IMR-90 (cell line): Measurements from ENCODE around the gene WNT11. TPM values are rescaled to one million over a fixed set of nuclear protein-coding genes. Genes with fewer than 3 reads are reported as not detected.

Source experiments
- ATAC-seq: fragments of 200-7000 bp; cut with Tn5 transposase; 2 replicates; pipeline ENCODE4 v1.9.1; 2020; ENCODE audit warnings: low read depth, mild to moderate bottlenecking, moderate library complexity
- BruUV-seq: library from RNA; stranded (reverse); fragments of 400-500 nt; replicated peaks from 2 replicates; lab custom pipeline; 2021; lab: Mats Ljungman, UMichigan
- CTCF ChIA-PET: fragments of 300-600 bp; formaldehyde crosslinking; extraction: SDS; loops from one replicate; lab custom pipeline; 2021; ENCODE audit warnings: antibody characterized with exemption; lab: Yijun Ruan, JAX
- POLR2A ChIA-PET: fragments of 300-600 bp; sonication (Branson Sonifier 250); formaldehyde crosslinking; loops from one replicate; lab custom pipeline; 2022; ENCODE audit warnings: antibody characterized with exemption; ENCODE audit not compliant: unreplicated experiment; lab: Charles Lee
- DNase-seq: peaks from one replicate; pipeline ENCODE4 v3.0.0; 2013
- H2AFZ ChIP-seq: replicated peaks from 2 replicates; pipeline ENCODE3; 2013; ENCODE audit warnings: low read length, mild to moderate bottlenecking; ENCODE audit not compliant: poor library complexity
- H2AK5ac ChIP-seq: 2 replicates; pipeline ENCODE4 v1.6.1; 2013; ENCODE audit warnings: low read depth, low read length, inconsistent platforms
- H2AK9ac ChIP-seq: replicated peaks from 2 replicates; pipeline ENCODE3; 2013; ENCODE audit warnings: mild to moderate bottlenecking, low read depth, low read length, moderate library complexity; ENCODE audit not compliant: poor library complexity
- H2BK120ac ChIP-seq: 2 replicates; pipeline ENCODE4 v1.6.1; 2013; ENCODE audit warnings: low read depth, low read length, inconsistent platforms
- H2BK15ac ChIP-seq: 3 replicates; pipeline ENCODE4 v1.6.1; 2013; ENCODE audit warnings: low read depth, low read length, inconsistent platforms
- H2BK20ac ChIP-seq: 2 replicates; pipeline ENCODE4 v1.6.1; 2013; ENCODE audit warnings: low read depth, mild to moderate bottlenecking, inconsistent platforms, low read length, moderate library complexity
- H2BK5ac ChIP-seq: 2 replicates; pipeline ENCODE4 v1.6.1; 2013; ENCODE audit warnings: mild to moderate bottlenecking, low read depth, low read length, inconsistent platforms; ENCODE audit not compliant: poor library complexity, severe bottlenecking
- H3K14ac ChIP-seq: replicated peaks from 2 replicates; pipeline ENCODE4 v1.6.1; 2013; ENCODE audit warnings: low read depth, low read length, inconsistent platforms
- H3K18ac ChIP-seq: 2 replicates; pipeline ENCODE4 v1.6.1; 2013; ENCODE audit warnings: low read depth, low read length, control low read depth
- H3K23ac ChIP-seq: 2 replicates; pipeline ENCODE4 v1.6.1; 2013; ENCODE audit warnings: low read depth, low read length, inconsistent platforms
- H3K27ac ChIP-seq: 2 replicates; pipeline ENCODE4 v1.5.1; 2013; ENCODE audit warnings: mild to moderate bottlenecking, control low read depth, low read length; ENCODE audit not compliant: insufficient read depth
- H3K27me3 ChIP-seq: 2 replicates; pipeline ENCODE4 v1.6.1; 2013; ENCODE audit warnings: low read length; ENCODE audit not compliant: control insufficient read depth, insufficient read depth
- H3K36me3 ChIP-seq: 2 replicates; pipeline ENCODE4 v1.6.1; 2013; ENCODE audit warnings: low read length, mixed read lengths; ENCODE audit not compliant: control insufficient read depth, insufficient read depth
- H3K4ac ChIP-seq: 2 replicates; pipeline ENCODE4 v1.6.1; 2013; ENCODE audit warnings: low read depth, low read length, inconsistent platforms
- H3K4me1 ChIP-seq: 2 replicates; pipeline ENCODE4 v1.6.1; 2013; ENCODE audit warnings: low read length, mixed read lengths; ENCODE audit not compliant: control insufficient read depth, insufficient read depth
- H3K4me2 ChIP-seq: 2 replicates; pipeline ENCODE4 v1.6.1; 2013; ENCODE audit warnings: low read depth, mild to moderate bottlenecking, control low read depth, low read length, moderate library complexity
- H3K4me3 ChIP-seq: 2 replicates; pipeline ENCODE4 v1.5.1; 2013; ENCODE audit warnings: low read depth, mild to moderate bottlenecking, control low read depth, low read length, moderate library complexity; ENCODE audit not compliant: insufficient read depth
- H3K56ac ChIP-seq: 2 replicates; pipeline ENCODE4 v1.6.1; 2013; ENCODE audit warnings: low read length, inconsistent platforms; ENCODE audit not compliant: insufficient read depth; ENCODE audit errors: extremely low read depth
- H3K79me1 ChIP-seq, 2 experiments: 2 replicates each; pipeline ENCODE4 v1.6.1; 2013; ENCODE audit warnings: low read length in 2 of 2, inconsistent platforms in 1 of 2, low read depth in 1 of 2
- H3K9ac ChIP-seq: 2 replicates; pipeline ENCODE4 v1.6.1; 2013; ENCODE audit warnings: low read depth, low read length, control low read depth
- H3K9me1 ChIP-seq: 2 replicates; pipeline ENCODE4 v1.6.1; 2013; ENCODE audit warnings: low read length, inconsistent platforms; ENCODE audit not compliant: insufficient read depth
- H3K9me3 ChIP-seq: 2 replicates; pipeline ENCODE4 v1.6.1; 2013; ENCODE audit warnings: low read length; ENCODE audit not compliant: control insufficient read depth, insufficient read depth
- H4K20me1 ChIP-seq: 2 replicates; pipeline ENCODE4 v1.6.1; 2013; ENCODE audit warnings: low read length, inconsistent platforms; ENCODE audit not compliant: insufficient read depth
- H4K5ac ChIP-seq: 2 replicates; pipeline ENCODE4 v1.6.1; 2013; ENCODE audit warnings: mild to moderate bottlenecking, low read depth, low read length, control low read depth
- H4K8ac ChIP-seq, 2 experiments: 2 replicates each; pipeline ENCODE4 v1.6.1; 2013; ENCODE audit warnings: low read depth in 2 of 2, low read length in 2 of 2, control low read depth in 1 of 2, inconsistent platforms in 1 of 2
- H4K91ac ChIP-seq: 2 replicates; pipeline ENCODE4 v1.6.1; 2013; ENCODE audit warnings: low read depth, low read length, inconsistent platforms; ENCODE audit not compliant: insufficient read depth
- BHLHE40 ChIP-seq: fragments of 150-350 bp; IDR thresholded peaks from 2 replicates; pipeline ENCODE4 v1.6.1; 2016; ENCODE audit warnings: mild to moderate bottlenecking, low read depth, low read length
- CEBPB ChIP-seq: IDR thresholded peaks from 2 replicates; pipeline ENCODE4 v1.6.1; 2012; ENCODE audit warnings: low read depth, low read length, improper control_type of control experiment
- CHD1 ChIP-seq: IDR thresholded peaks from 2 replicates; pipeline ENCODE4 v1.6.1; 2012; ENCODE audit warnings: low read depth, low read length, improper control_type of control experiment
- CTCF ChIP-seq: conservative IDR thresholded peaks from 2 replicates; pipeline ENCODE4 v1.5.1; 2012; ENCODE audit warnings: mild to moderate bottlenecking, low read depth, low read length, improper control_type of control experiment
- ELK1 ChIP-seq: fragments of 150-350 bp; IDR thresholded peaks from 2 replicates; pipeline ENCODE4 v1.6.1; 2016; ENCODE audit warnings: low read depth, mild to moderate bottlenecking, low read length, moderate library complexity, borderline replicate concordance
- FOS ChIP-seq: fragments of 150-350 bp; IDR thresholded peaks from 2 replicates; pipeline ENCODE4 v1.6.1; 2016; ENCODE audit warnings: low read depth, low read length
- MAFK ChIP-seq: IDR thresholded peaks from 2 replicates; pipeline ENCODE4 v1.6.1; 2012; ENCODE audit warnings: low read depth, low read length, improper control_type of control experiment
- MAZ ChIP-seq: IDR thresholded peaks from 2 replicates; pipeline ENCODE4 v1.6.1; 2012; ENCODE audit warnings: low read depth, mild to moderate bottlenecking, low read length, improper control_type of control experiment, moderate library complexity, borderline replicate concordance
- MXI1 ChIP-seq: IDR thresholded peaks from 2 replicates; pipeline ENCODE4 v1.6.1; 2012; ENCODE audit warnings: low read depth, mild to moderate bottlenecking, low read length, moderate library complexity, borderline replicate concordance
- NFE2L2 ChIP-seq: fragments of 150-350 bp; IDR thresholded peaks from 2 replicates; pipeline ENCODE4 v1.6.1; 2016; ENCODE audit warnings: low read depth, mild to moderate bottlenecking, low read length
- POLR2A ChIP-seq: IDR thresholded peaks from 2 replicates; pipeline ENCODE4 v1.6.1; 2012; ENCODE audit warnings: mild to moderate bottlenecking, low read depth, low read length
- RAD21 ChIP-seq: IDR thresholded peaks from 2 replicates; pipeline ENCODE4 v1.6.1; 2012; ENCODE audit warnings: low read length, improper control_type of control experiment
- RCOR1 ChIP-seq: IDR thresholded peaks from 2 replicates; pipeline ENCODE4 v1.6.1; 2012; ENCODE audit warnings: mild to moderate bottlenecking, low read length, improper control_type of control experiment; ENCODE audit not compliant: insufficient replicate concordance
- RFX5 ChIP-seq: IDR thresholded peaks from 2 replicates; pipeline ENCODE4 v1.8.0; 2012; ENCODE audit warnings: low read depth, mild to moderate bottlenecking, low read length, moderate library complexity
- SMC3 ChIP-seq: fragments of 150-350 bp; IDR thresholded peaks from 2 replicates; pipeline ENCODE4 v1.6.1; 2016; ENCODE audit warnings: low read depth, mild to moderate bottlenecking, antibody characterized with exemption, low read length, moderate library complexity
- USF2 ChIP-seq: fragments of 150-350 bp; IDR thresholded peaks from 2 replicates; pipeline ENCODE4 v1.6.1; 2017; ENCODE audit warnings: mild to moderate bottlenecking, antibody characterized with exemption, low read length, low read depth
- WGBS, 2 experiments: methylation state at CpG; one replicate each; pipeline versions ENCODE4 v1.1.5 to v1.1.7; 2013; ENCODE audit warnings: missing lambda C conversion rate in 2 of 2; ENCODE audit not compliant: insufficient read length in 1 of 2; ENCODE audit errors: extremely low coverage in 2 of 2; 5-methylcytosine and 5-hydroxymethylcytosine counted together
- dilution Hi-C: fragments of 300-500 bp; cut with HindIII; formaldehyde crosslinking; loops from one replicate; pipeline ENCODE4 v1.14.3; 2018; ENCODE audit warnings: low sequenced_read_pairs; ENCODE audit not compliant: unreplicated experiment
- in situ Hi-C: fragments of 300-500 bp; cut with MboI; formaldehyde crosslinking; loops from 3 replicates; pipeline ENCODE4 v1.14.3; 2019; ENCODE audit warnings: low sequenced_read_pairs, inconsistent platforms, mixed read lengths
- intact Hi-C: fragments of 100-400 bp; cut with micrococcal nuclease; formaldehyde crosslinking; loops from 2 replicates; pipeline ENCODE4 v1.10.0; 2022
- polyA plus RNA-seq, 3 experiments: library from polyadenylated mRNA; depleted of rRNA; stranded (reverse); fragments of >200 nt; gene quantifications; 2 replicates each; pipeline ENCODE4 v1.2.3, GENCODE V29; 2012; ENCODE audit warnings: low replicate concordance in 1 of 3
- total RNA-seq: library from RNA; depleted of rRNA; stranded (reverse); fragments of >200 nt; gene quantifications from 2 replicates; pipeline ENCODE4 v1.2.3, GENCODE V29; 2012

The WNT11 gene
- total and polyA plus RNA-seq, 2 of the 4 experiments (the other 2 are of a cell fraction): 0.10 TPM; not detected in 1

- no peak overlapping the region for H2BK20ac ChIP-seq
- POLR2A ChIA-PET: no interaction called here
- H4K91ac ChIP-seq: no peak overlapping the region
- no peak overlapping the region for H2AK9ac ChIP-seq
- H3K9me3 ChIP-seq: no peaks in the 10 kb centered on the region
- H4K5ac ChIP-seq: no peak overlapping the region
- peaks cover 17% of the 10 kb centered on the region for H3K27me3 ChIP-seq
- H3K79me1 ChIP-seq: no peaks in the 10 kb centered on the region
- no peak overlapping the region for H2BK5ac ChIP-seq
- H2AK5ac ChIP-seq: no peak overlapping the region
- H3K23ac ChIP-seq: no peak overlapping the region
- no peak overlapping the region for H3K4ac ChIP-seq
- intact Hi-C loops (no loop called here), in situ Hi-C loops (no loop called here), dilution Hi-C loops (no loop called here)
- no peaks in the 10 kb centered on the region for H3K9me1 ChIP-seq
- H3K18ac ChIP-seq: no peak overlapping the region
- no peak overlapping the region for H3K14ac ChIP-seq
- H4K8ac ChIP-seq: no peak overlapping the region
- no peak for DNase-seq
- H2BK120ac ChIP-seq: no peak overlapping the region
- no peak for TF ChIP-seq SMC3
- no peak for TF ChIP-seq RAD21
- TF ChIP-seq CEBPB: no peak
- TF ChIP-seq RCOR1: no peak
- TF ChIP-seq USF2: no peak
- TF ChIP-seq POLR2A: no peak
- TF ChIP-seq MAFK: no peak
- TF ChIP-seq MAZ: no peak
- no peak for TF ChIP-seq MXI1
- no peak for TF ChIP-seq ELK1
- TF ChIP-seq FOS: no peak
- TF ChIP-seq NFE2L2: no peak
- no peak for TF ChIP-seq CTCF
- no peak for TF ChIP-seq RFX5
- TF ChIP-seq CHD1: no peak
- no peak for TF ChIP-seq BHLHE40
- no peak overlapping the region for H2BK15ac ChIP-seq
- 55% methylated on average over 8 of the region's 13 CpGs; no CpG with 5 or more reads in 1 of the 2 experiments for WGBS, 2 experiments
- no peak overlapping the region for H3K27ac ChIP-seq
- H2AFZ ChIP-seq: no peak overlapping the region
- H3K4me2 ChIP-seq: no peak overlapping the region
- no peak overlapping the region for H3K9ac ChIP-seq
- no peaks in the 10 kb centered on the region for H3K4me1 ChIP-seq
- no peaks in the 10 kb centered on the region for H4K20me1 ChIP-seq
- no peak for ATAC-seq
- H3K36me3 ChIP-seq: no peaks in the 10 kb centered on the region
- BruUV-seq: no TSS peak
- H3K56ac ChIP-seq: no peak overlapping the region
- CTCF ChIA-PET: no interaction called here
- no peak overlapping the region for H3K4me3 ChIP-seq
Measured at GRCh38 chr11:76179147-76179546, 27.2 kb downstream of the WNT11 start.
